ENCODE measurements around the gene STARD7.

DNA sequence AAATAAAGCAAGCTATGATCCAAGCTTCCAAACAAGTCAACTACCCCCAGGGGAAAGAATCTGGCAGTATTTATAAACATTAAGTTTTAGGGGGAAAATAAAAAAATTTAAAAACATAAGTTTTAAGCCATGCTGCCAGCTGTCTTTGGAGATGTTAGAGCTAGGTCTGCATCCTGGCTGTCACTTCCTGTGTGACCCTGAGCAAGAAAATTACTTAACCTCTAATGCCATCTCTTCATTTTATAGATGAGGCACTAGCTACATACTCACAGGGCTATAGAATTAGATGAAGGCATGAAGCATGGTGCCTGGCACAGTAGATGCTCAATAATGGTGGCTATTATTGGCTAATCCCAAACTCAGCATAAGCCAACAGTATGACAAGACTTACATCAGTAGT, 28.1 kb downstream of the STARD7 start:
- TF ChIP-seq, protein P1, sequence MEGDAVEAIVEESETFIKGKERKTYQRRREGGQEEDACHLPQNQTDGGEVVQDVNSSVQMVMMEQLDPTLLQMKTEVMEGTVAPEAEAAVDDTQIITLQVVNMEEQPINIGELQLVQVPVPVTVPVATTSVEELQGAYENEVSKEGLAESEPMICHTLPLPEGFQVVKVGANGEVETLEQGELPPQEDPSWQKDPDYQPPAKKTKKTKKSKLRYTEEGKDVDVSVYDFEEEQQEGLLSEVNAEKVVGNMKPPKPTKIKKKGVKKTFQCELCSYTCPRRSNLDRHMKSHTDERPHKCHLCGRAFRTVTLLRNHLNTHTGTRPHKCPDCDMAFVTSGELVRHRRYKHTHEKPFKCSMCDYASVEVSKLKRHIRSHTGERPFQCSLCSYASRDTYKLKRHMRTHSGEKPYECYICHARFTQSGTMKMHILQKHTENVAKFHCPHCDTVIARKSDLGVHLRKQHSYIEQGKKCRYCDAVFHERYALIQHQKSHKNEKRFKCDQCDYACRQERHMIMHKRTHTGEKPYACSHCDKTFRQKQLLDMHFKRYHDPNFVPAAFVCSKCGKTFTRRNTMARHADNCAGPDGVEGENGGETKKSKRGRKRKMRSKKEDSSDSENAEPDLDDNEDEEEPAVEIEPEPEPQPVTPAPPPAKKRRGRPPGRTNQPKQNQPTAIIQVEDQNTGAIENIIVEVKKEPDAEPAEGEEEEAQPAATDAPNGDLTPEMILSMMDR (optimal IDR thresholded peaks at IDR 0.05 in 1 of 3, IDR thresholded peaks at IDR 0.05 in 1 of 3, conservative IDR thresholded peaks at IDR 0.05 in 1 of 3; ENCODE audit: extremely low read depth in 1 of 3, insufficient read depth in 2 of 3, low read length in 3 of 3), result no peak
- no peak for TF ChIP-seq EZH2 (IDR thresholded peaks at IDR 0.05; ENCODE audit: low read length)
